OCI-LY1 (cell line): ENCODE measurements around the gene RAPGEF2.

ENCODE experiments used
- H2AFZ ChIP-seq: fragments of 200-600 bp; sonication (generic), shearing (Covaris generic); 2 replicates; pipeline ENCODE4 v1.6.0; 2014; ENCODE audit warnings: antibody characterized with exemption, mild to moderate bottlenecking, low read length
- H3F3A ChIP-seq: fragments of 200-600 bp; sonication (generic), shearing (Covaris generic); 2 replicates; pipeline ENCODE4 v1.6.0; 2014; ENCODE audit warnings: mild to moderate bottlenecking, antibody characterized with exemption, low read length, moderate library complexity; ENCODE audit not compliant: insufficient read depth
- H3K27ac ChIP-seq: fragments of 200-600 bp; sonication (generic); 2 replicates; pipeline ENCODE4 v1.5.1; 2014; ENCODE audit warnings: low read length, mixed run types, mild to moderate bottlenecking, low read depth; ENCODE audit not compliant: poor library complexity, severe bottlenecking
- H3K27me3 ChIP-seq: fragments of 200-600 bp; sonication (generic); 2 replicates; pipeline ENCODE4 v1.6.0; 2014; ENCODE audit warnings: antibody characterized with exemption, mild to moderate bottlenecking, low read length, moderate library complexity; ENCODE audit not compliant: insufficient read depth
- H3K36me3 ChIP-seq: fragments of 200-600 bp; sonication (generic); 2 replicates; pipeline ENCODE4 v1.6.1; 2014; ENCODE audit warnings: mild to moderate bottlenecking, antibody characterized with exemption, low read length, moderate library complexity, mixed read lengths; ENCODE audit not compliant: insufficient read depth
- H3K4me1 ChIP-seq: fragments of 200-600 bp; sonication (generic); 2 replicates; pipeline ENCODE4 v1.5.1; 2014; ENCODE audit warnings: mild to moderate bottlenecking, low read length, moderate library complexity; ENCODE audit not compliant: insufficient read depth, severe bottlenecking
- H3K4me2 ChIP-seq: fragments of 200-600 bp; sonication (generic), shearing (Covaris generic); 2 replicates; pipeline ENCODE4 v1.6.1; 2014; ENCODE audit warnings: low read length
- H3K4me3 ChIP-seq: fragments of 200-600 bp; sonication (generic); 2 replicates; pipeline ENCODE4 v1.5.1; 2014; ENCODE audit warnings: low read length, low read depth, mild to moderate bottlenecking, mixed read lengths; ENCODE audit not compliant: poor library complexity, severe bottlenecking
- H3K79me2 ChIP-seq: fragments of 200-600 bp; shearing (Covaris generic); 2 replicates; pipeline ENCODE4 v1.6.1; 2016; ENCODE audit warnings: mixed run types, low read length, mixed read lengths; ENCODE audit not compliant: insufficient read depth
- H3K9ac ChIP-seq: fragments of 200-600 bp; sonication (generic), shearing (Covaris generic); 2 replicates; pipeline ENCODE4 v1.6.1; 2014; ENCODE audit warnings: mild to moderate bottlenecking, low read length, mixed read lengths
- H3K9me2 ChIP-seq: fragments of 200-600 bp; sonication (generic), shearing (Covaris generic); 2 replicates; pipeline ENCODE4 v1.6.1; 2014; ENCODE audit warnings: low read depth, mild to moderate bottlenecking, low read length, mixed read lengths
- H3K9me3 ChIP-seq: fragments of 200-600 bp; shearing (Covaris generic); 2 replicates; pipeline ENCODE4 v1.6.1; 2014; ENCODE audit warnings: low read length, mixed read lengths
- H4K20me1 ChIP-seq: fragments of 200-600 bp; sonication (generic), shearing (Covaris generic); 2 replicates; pipeline ENCODE4 v1.6.0; 2016; ENCODE audit warnings: mild to moderate bottlenecking, low read length; ENCODE audit not compliant: insufficient read depth
- CTCF ChIP-seq: fragments of 200-600 bp; sonication (generic), shearing (Covaris generic); IDR thresholded peaks from 2 replicates; pipeline ENCODE4 v1.5.1; 2017; ENCODE audit warnings: mild to moderate bottlenecking, antibody characterized with exemption, low read length, moderate library complexity, mixed read lengths
- EZH2 ChIP-seq: fragments of 200-600 bp; sonication (generic), shearing (Covaris generic); IDR thresholded peaks from 2 replicates; pipeline ENCODE4 v1.8.0; 2017; ENCODE audit warnings: borderline replicate concordance, mixed run types, mild to moderate bottlenecking, antibody characterized with exemption, low read length, moderate library complexity, mixed read lengths

The RAPGEF2 gene

DNA sequence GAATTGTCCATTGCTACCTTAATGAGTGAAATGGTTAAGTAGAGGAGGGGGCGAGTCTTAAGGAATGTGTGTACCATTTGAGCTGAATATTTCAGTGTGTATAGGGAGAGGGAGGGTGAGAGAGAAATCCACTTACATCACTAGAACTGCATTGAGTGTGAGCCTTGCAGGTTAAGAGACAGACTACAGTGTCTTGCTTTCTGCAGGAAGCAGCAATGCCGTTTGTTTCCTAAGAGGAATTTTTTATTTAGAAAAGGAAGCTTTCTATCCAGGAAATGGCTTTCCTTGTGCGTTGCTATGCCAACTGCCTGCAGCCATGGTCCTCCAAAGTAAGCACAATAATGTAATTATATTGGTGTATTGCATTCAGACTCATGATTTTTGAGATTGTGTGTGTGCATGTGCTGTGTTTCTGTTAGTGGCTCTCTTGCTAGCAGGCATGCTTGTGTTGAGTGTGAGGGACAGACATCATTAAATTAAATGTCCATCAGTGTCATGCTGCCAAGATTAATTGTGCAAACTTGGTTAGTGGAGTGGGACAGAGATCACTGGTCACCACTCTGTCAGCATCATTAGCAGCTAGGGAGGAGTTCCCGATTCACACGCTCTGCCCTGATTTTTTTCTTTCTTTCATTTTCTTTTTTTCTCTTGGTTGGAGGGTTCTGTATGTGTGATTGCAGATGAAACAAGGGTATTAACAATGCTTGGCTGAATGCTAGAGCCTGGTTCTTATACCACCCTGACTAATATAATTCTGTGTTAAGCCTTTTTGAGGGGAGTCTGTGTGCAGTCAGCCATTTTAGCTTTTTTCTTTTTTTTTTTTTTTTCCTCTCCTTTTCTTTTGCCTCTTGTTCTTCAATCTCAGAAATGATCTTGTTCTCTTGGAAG is 164.3 kb downstream of the RAPGEF2 start:
- H3K9me3 ChIP-seq, result no peaks in the 10 kb centered on the region
- no peaks in the 10 kb centered on the region for H4K20me1 ChIP-seq
- TF ChIP-seq EZH2 (no peak), CTCF (no peak)
- H3K79me2 ChIP-seq, result no peaks in the 10 kb centered on the region
- no peaks in the 10 kb centered on the region for H3K36me3 ChIP-seq
- no peaks in the 10 kb centered on the region for H3K9me2 ChIP-seq
- no peak overlapping the region for H3K4me2 ChIP-seq
- no peaks in the 10 kb centered on the region for H3F3A ChIP-seq
- no peak overlapping the region for H2AFZ ChIP-seq
- no peak overlapping the region for H3K9ac ChIP-seq
- H3K27ac ChIP-seq, result no peak overlapping the region
- H3K27me3 ChIP-seq, result no peaks in the 10 kb centered on the region
- H3K4me3 ChIP-seq, result no peak overlapping the region
- H3K4me1 ChIP-seq, result no peaks in the 10 kb centered on the region

GRCh38 chr4:159267869-159268285 is 165.0 kb downstream of the RAPGEF2 start:
- Histone ChIP-seq H3K9ac (no peak overlapping the region), H3K36me3 (no peaks in the 10 kb centered on the region), H3K4me3 (no peak overlapping the region), H3K4me2 (no peak overlapping the region), H3F3A (no peaks in the 10 kb centered on the region), H3K27ac (no peak overlapping the region), H3K79me2 (no peaks in the 10 kb centered on the region), H3K9me3 (no peaks in the 10 kb centered on the region), H4K20me1 (no peaks in the 10 kb centered on the region), H3K9me2 (no peaks in the 10 kb centered on the region), H3K4me1 (no peaks in the 10 kb centered on the region), H3K27me3 (no peaks in the 10 kb centered on the region), H2AFZ (no peak overlapping the region)
- no peak for TF ChIP-seq CTCF
- TF ChIP-seq EZH2, result no peak

DNA sequence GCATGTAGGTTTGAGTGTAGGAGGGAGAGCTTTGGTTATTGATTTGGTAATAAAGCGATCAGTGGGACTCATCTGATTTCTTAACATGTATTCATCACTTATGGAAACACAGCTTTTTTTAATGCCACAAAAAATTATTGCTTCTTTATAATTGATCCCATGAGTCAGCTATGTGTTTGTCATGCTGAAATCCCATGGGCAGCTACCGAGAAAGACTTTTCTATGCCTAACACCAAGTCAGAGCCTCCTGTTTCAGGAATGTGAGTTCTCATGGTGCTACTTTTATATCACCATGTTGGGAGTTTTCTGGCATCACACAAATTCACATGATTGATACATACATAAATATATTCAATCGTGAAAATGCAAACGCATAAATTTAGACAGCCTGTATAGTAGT is 165.7 kb downstream of the RAPGEF2 start:
- no peaks in the 10 kb centered on the region for H3K79me2 ChIP-seq
- no peak for TF ChIP-seq EZH2
- no peak for TF ChIP-seq CTCF
- no peaks in the 10 kb centered on the region for H3K4me1 ChIP-seq
- H3K27me3 ChIP-seq, result no peaks in the 10 kb centered on the region
- no peaks in the 10 kb centered on the region for H4K20me1 ChIP-seq
- H3K9ac ChIP-seq, result no peak overlapping the region
- H3F3A ChIP-seq, result no peaks in the 10 kb centered on the region
- no peaks in the 10 kb centered on the region for H3K36me3 ChIP-seq
- no peak overlapping the region for H2AFZ ChIP-seq
- no peak overlapping the region for H3K4me3 ChIP-seq
- no peak overlapping the region for H3K4me2 ChIP-seq
- H3K27ac ChIP-seq, result no peak overlapping the region
- H3K9me3 ChIP-seq, result no peaks in the 10 kb centered on the region
- no peaks in the 10 kb centered on the region for H3K9me2 ChIP-seq
